ENCODE measurements around the gene KRT2. TPM values are rescaled to one million over a fixed set of nuclear protein-coding genes. Genes with fewer than 3 reads are reported as not detected.

KRT2 gene
- total and polyA plus RNA-seq, 2 of the 8 experiments (the other 6 are each of a cell fraction or from before 2014, with no cell fraction given): not detected

DNA sequence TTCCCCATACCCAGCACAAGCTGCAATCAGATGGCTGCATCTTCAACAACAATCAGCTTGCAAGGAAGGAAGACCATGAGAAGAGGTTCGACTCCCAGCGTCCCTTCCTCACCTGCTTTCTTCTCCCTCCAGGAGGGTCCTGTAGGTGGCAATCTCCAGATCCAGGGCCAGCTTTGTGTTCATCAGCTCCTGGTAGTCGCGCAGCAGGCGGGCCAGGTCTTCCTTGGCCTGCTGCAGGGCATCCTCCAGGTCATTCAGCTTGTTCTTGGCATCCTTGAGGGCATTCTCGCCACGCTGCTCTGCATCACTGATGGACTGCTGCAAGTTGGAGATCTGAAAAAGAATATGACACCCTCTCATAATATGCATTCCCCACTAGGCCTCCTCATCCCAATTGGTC lies 24.2 kb upstream of the KRT2 start:
- H2AK5ac ChIP-seq (ENCODE audit: low read depth, low read length): no peak overlapping the region
- no peak overlapping the region for H2BK20ac ChIP-seq (ENCODE audit: low read length)
- H3K9ac ChIP-seq (replicated peaks in 1 of 4; ENCODE audit: extremely low read depth in 1 of 4, low read depth in 3 of 4, low read length in 3 of 4): no peak overlapping the region
- TF ChIP-seq, protein P1, sequence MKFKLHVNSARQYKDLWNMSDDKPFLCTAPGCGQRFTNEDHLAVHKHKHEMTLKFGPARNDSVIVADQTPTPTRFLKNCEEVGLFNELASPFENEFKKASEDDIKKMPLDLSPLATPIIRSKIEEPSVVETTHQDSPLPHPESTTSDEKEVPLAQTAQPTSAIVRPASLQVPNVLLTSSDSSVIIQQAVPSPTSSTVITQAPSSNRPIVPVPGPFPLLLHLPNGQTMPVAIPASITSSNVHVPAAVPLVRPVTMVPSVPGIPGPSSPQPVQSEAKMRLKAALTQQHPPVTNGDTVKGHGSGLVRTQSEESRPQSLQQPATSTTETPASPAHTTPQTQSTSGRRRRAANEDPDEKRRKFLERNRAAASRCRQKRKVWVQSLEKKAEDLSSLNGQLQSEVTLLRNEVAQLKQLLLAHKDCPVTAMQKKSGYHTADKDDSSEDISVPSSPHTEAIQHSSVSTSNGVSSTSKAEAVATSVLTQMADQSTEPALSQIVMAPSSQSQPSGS (IDR thresholded peaks at IDR 0.05; ENCODE audit: low read length): no peak
- TF ChIP-seq YY1 (IDR thresholded peaks at IDR 0.05; ENCODE audit: low read depth, low read length): no peak
- H3K79me1 ChIP-seq (ENCODE audit: low read depth, low read length): no peaks in the 10 kb centered on the region
- ChIA-PET CTCF (ENCODE audit: partially characterized antibody) (interaction anchor here (0.8 to 4.3 kb wide), 13 partner anchors 10 to 304 kb away, joined by 3 to 16 read pairs (median 5); no protein-coding TSS in a partner anchor), POLR2A (ENCODE audit: partially characterized antibody) (no interaction called here)
- H4K5ac ChIP-seq (ENCODE audit: insufficient read length, low read depth, low read length): no peak overlapping the region
- 81% methylated on average over 7 of the region's 7 CpGs; no CpG with 5 or more reads in 1 of the 2 experiments for WGBS, 2 experiments (ENCODE audit: extremely low coverage in 1 of 2, insufficient coverage in 1 of 2, insufficient read length in 1 of 2, insufficient replicate concordance in 2 of 2, low coverage in 1 of 2, low lambda C conversion rate in 2 of 2, missing lambda C conversion rate in 1 of 2)
- H4K20me1 ChIP-seq (replicated peaks in 1 of 2; ENCODE audit: control insufficient read depth in 1 of 2, insufficient read depth in 2 of 2, low read length in 2 of 2): no peaks in the 10 kb centered on the region
- no peak overlapping the region for H3K4me2 ChIP-seq (ENCODE audit: insufficient read depth in 1 of 2, low read depth in 2 of 2, low read length in 2 of 2)
- H2BK15ac ChIP-seq (ENCODE audit: low read length): no peak overlapping the region
- no peaks in the 10 kb centered on the region for H3K36me3 ChIP-seq (ENCODE audit: control insufficient read depth in 2 of 4, insufficient read depth in 4 of 4, low read length in 3 of 4)
- no peak overlapping the region for H3K14ac ChIP-seq (ENCODE audit: insufficient read length)
- no peak overlapping the region for H4K8ac ChIP-seq (ENCODE audit: extremely low read depth, insufficient read depth, low read length)
- H2AFZ ChIP-seq (ENCODE audit: low read length): no peak overlapping the region
- H3K4ac ChIP-seq (replicated peaks; ENCODE audit: insufficient read length, low read depth, low read length): no peak overlapping the region
- H2BK120ac ChIP-seq (replicated peaks; ENCODE audit: low read depth, low read length): no peak overlapping the region
- H3K4me1 ChIP-seq (replicated peaks in 1 of 4; ENCODE audit: control insufficient read depth in 3 of 4, insufficient read depth in 4 of 4, low read length in 3 of 4): no peaks in the 10 kb centered on the region
- H3K18ac ChIP-seq (ENCODE audit: extremely low read depth, low read length): no peak overlapping the region
- FAIRE-seq: no peak
- H3K23me2 ChIP-seq (ENCODE audit: low read depth, low read length): no peaks in the 10 kb centered on the region; the same call in none of the 2 replicates
- no peaks in the 10 kb centered on the region for H3K79me2 ChIP-seq (ENCODE audit: control insufficient read depth in 1 of 2, insufficient read depth in 2 of 2, low read length in 2 of 2)
- H3K27me3 ChIP-seq (replicated peaks in 1 of 4; ENCODE audit: control insufficient read depth in 3 of 4, extremely low read depth in 1 of 4, insufficient read depth in 3 of 4, low read length in 3 of 4): no peaks in the 10 kb centered on the region; a peak in 1 of 7 replicates
- H4K91ac ChIP-seq (replicated peaks; ENCODE audit: insufficient read length, low read length): no peak overlapping the region
- no peak overlapping the region for H3K27ac ChIP-seq (ENCODE audit: low read depth, low read length)
- H2BK12ac ChIP-seq (ENCODE audit: low read depth, low read length): no peak overlapping the region
- H2BK5ac ChIP-seq (ENCODE audit: low read depth, low read length): no peak overlapping the region
- no peak overlapping the region for H3K23ac ChIP-seq (ENCODE audit: insufficient read length)
- no peak overlapping the region for H3K56ac ChIP-seq (replicated peaks; ENCODE audit: insufficient read length, low read depth, low read length)
- no peak overlapping the region for H3K4me3 ChIP-seq (ENCODE audit: extremely low read depth in 1 of 4, insufficient read depth in 2 of 4, low read depth in 3 of 4, low read length in 4 of 4)
- H3K9me3 ChIP-seq (ENCODE audit: insufficient read depth in 2 of 2, low read depth in 1 of 2, low read length in 1 of 2): no peaks in the 10 kb centered on the region
- DNase-seq (ENCODE audit: low read depth in 1 of 2, low spot score in 2 of 2): no peak
